ENCODE data around the gene P2RX3. TPM values are rescaled to one million over a fixed set of nuclear protein-coding genes. Genes with fewer than 3 reads are reported as not detected.
"Not testable (repeated sequence)": the region's sequence is repeated elsewhere in the genome, so short reads cannot be mapped to it uniquely, and the experiment has no call there.

P2RX3 gene
- total RNA-seq, 1 experiment from 2014 or later = not detected

- no peak for DNase-seq (ENCODE audit: low spot score)
These were observed 10.6 kb downstream of the P2RX3 start for GRCh38 chr11:57348636-57349313.

- DNase-seq (ENCODE audit: low spot score) = peak; percentile 65
These were observed 11.5 kb downstream of the P2RX3 start for GRCh38 chr11:57349491-57350274.

- no peak for DNase-seq (ENCODE audit: low spot score)
These were observed 14.9 kb downstream of the P2RX3 start for GRCh38 chr11:57353036-57353435.

GRCh38 chr11:57353446-57353845, 15.3 kb downstream of the P2RX3 start:
- no peak for DNase-seq (ENCODE audit: low spot score)

- no peak for DNase-seq (ENCODE audit: low spot score)
These were observed 15.7 kb downstream of the P2RX3 start for GRCh38 chr11:57353852-57354251.

- DNase-seq (ENCODE audit: low spot score) = no peak
These were observed 16.5 kb downstream of the P2RX3 start for GRCh38 chr11:57354699-57355098.

- no peak for DNase-seq (ENCODE audit: low spot score)
These were observed 18.1 kb downstream of the P2RX3 start for GRCh38 chr11:57356268-57356667.

- DNase-seq (ENCODE audit: low spot score) = no peak
These were observed 19.2 kb downstream of the P2RX3 start for GRCh38 chr11:57357310-57357709.

- DNase-seq (ENCODE audit: low spot score) = no peak
These were observed 19.7 kb downstream of the P2RX3 start for GRCh38 chr11:57357856-57358255.

GRCh38 chr11:57358543-57358961, 20.4 kb downstream of the P2RX3 start:
- DNase-seq (ENCODE audit: low spot score) = no peak

- no peak for DNase-seq (ENCODE audit: low spot score)
These were observed 20.8 kb downstream of the P2RX3 start for GRCh38 chr11:57358991-57359390.

- no peak for DNase-seq (ENCODE audit: low spot score)
These were observed 21.2 kb downstream of the P2RX3 start for GRCh38 chr11:57359396-57359795.

- DNase-seq (ENCODE audit: low spot score) = no peak
These were observed 21.9 kb downstream of the P2RX3 start for GRCh38 chr11:57359896-57360690.

- no peak for DNase-seq (ENCODE audit: low spot score)
These were observed 22.8 kb downstream of the P2RX3 start for GRCh38 chr11:57360991-57361390.

GRCh38 chr11:57361420-57361819, 23.3 kb downstream of the P2RX3 start:
- not testable (repeated sequence) for DNase-seq (ENCODE audit: low spot score)

- DNase-seq (ENCODE audit: low spot score) = no peak
These were observed 23.8 kb downstream of the P2RX3 start for GRCh38 chr11:57361926-57362325.

GRCh38 chr11:57363131-57364080, 25.3 kb downstream of the P2RX3 start:
- no peak for DNase-seq (ENCODE audit: low spot score)

- DNase-seq (ENCODE audit: low spot score) = no peak
These were observed 26.9 kb downstream of the P2RX3 start for GRCh38 chr11:57364851-57365660.

GRCh38 chr11:57368106-57368844, 30.1 kb downstream of the P2RX3 start:
- no peak for DNase-seq (ENCODE audit: low spot score)

- DNase-seq (ENCODE audit: low spot score) = no peak
These were observed 30.7 kb downstream of the P2RX3 start for GRCh38 chr11:57368845-57369232.

Measured in HT-29 (cell line).